Activated T-cell treated with anti-CD3 and anti-CD28 coated beads for 4 hours (primary cell): ENCODE data around the gene ARHGAP29.

Experiments used
- DNase-seq: peaks from one replicate; pipeline ENCODE4 v3.0.0-alpha.2; 2020

Gene ARHGAP29

DNA sequence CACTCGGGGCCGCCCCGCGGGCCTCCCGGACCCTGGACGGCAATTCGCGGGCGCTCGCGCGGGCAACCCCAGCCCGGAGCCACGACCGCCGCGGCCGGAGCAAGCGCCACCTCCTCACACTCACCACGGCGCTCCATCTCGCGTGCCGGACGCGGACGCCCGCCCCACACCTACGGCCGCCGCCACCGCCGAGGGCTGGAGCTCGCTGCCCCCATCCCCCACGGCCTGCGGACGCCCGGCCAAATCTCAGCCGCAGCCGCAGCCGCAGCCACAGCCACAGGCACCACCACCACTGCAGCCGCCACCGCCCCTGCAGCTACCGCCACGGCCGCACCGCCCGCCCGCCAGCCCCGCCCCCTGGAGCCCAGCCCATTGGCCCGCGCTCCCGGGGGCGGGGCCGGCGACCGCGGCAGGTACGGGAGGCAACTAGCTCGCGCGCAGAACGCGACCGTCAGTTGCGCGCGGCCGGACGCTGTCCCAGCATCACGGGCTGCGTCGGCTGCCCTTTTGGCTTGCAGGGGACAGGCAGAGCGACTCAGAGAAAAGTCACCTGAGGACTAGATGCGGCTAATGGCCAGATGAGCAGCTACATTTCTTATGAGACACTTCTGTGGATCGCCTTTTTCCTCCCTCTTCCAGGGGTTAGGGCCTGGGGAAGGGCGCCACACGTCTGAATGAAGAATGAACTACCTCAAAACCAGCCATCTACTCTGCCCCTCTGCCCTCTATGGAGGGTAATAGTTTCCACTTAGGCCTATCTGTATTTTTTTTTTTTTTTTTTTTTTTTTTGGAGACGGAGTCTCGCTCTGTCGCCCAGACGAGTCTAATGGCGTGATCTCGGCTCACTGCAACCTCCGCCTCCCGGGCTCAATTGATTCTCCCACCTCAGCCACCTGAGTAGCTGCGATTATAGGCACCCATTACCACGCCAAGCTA lies at the start of gene ARHGAP29:
Gene ARHGAP29, minus strand, starts transcription at position 294 of the 936 bp plus-strand sequence. CDS start 5,973 bp downstream, outside the sequence.
- peak; percentile 19 for DNase-seq

DNA sequence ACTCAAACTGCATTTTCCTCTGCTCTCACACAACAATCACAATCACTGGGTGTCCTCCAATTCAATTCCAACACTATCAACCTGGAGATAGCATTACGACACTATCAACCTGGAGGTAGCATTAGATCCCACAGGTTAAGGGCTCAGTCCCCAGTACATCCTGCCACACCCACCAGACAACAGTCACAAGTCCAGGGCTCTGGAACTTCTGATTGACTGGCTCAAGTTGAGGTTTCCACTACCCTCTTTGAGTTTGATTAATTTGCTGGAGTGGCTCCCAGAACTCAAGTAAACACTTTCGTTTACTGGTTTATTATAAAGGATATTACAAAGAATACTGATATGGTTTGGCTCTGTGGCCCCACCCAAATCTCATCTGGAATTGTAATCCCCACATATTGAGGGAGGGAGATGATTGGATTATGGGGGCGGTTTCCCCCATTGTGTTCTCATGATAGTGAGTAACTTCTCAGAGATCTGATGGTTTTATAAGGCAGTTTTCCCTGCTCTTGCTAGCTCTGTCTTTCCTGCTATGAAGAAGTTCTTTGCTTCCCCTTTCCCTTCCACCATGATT lies 49.6 kb upstream of the ARHGAP29 start:
- no peak for DNase-seq

DNA sequence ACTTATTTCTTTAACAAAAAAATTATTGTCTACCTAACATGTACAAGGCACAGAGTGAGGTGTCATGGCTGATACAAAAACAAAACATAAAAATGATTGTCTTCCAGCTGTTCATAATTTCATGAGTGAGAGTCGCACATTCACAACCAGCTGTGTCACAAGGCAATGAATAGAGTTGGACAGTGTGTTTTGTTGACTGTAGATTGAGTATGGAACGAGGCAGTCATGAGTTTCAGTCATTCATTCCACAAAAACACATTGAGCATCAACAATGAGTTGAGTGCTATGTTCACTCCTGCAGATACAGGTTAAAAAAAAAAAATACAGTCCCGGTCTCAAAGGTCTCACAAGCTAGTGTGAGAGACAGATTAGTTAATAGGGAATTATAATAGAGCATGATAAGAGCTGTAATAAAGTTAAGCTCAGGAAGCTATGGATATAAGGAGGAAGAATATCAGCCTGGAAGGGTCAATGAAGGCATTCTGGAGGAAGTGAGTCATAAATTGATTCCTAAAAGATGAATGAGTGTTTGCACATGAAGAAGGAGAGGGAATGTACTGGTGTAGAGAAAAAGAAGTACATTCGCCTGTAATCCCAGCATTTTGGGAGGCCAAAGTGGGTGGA lies 47.8 kb upstream of the ARHGAP29 start:
- DNase-seq: no peak

DNA sequence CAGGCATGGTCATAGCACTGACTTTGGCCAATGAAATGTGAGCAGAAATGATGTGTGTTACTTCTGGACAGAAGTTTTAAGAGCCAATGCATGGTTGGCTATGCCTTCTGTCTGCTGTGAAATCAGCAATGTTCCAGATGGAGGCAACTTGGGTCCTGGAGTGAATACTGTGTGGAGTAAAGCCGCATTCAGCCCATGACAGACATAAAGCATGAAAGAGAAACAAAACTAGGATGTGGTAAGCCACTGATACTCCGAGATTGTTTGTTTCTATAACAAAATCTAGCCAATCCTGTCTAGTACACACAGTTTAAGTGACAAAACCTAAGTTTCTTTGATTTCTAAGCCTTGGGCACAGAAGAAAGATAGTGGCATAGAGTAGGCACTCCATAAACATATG lies 47.1 kb upstream of the ARHGAP29 start:
- no peak for DNase-seq

- no peak for DNase-seq
These were observed 46.1 kb upstream of the ARHGAP29 start for GRCh38 chr1:94283462-94283861.

- no peak for DNase-seq
These were observed 44.8 kb upstream of the ARHGAP29 start for GRCh38 chr1:94282143-94282711.

GRCh38 chr1:94281361-94282142 lies 44.2 kb upstream of the ARHGAP29 start:
- no peak for DNase-seq

DNA sequence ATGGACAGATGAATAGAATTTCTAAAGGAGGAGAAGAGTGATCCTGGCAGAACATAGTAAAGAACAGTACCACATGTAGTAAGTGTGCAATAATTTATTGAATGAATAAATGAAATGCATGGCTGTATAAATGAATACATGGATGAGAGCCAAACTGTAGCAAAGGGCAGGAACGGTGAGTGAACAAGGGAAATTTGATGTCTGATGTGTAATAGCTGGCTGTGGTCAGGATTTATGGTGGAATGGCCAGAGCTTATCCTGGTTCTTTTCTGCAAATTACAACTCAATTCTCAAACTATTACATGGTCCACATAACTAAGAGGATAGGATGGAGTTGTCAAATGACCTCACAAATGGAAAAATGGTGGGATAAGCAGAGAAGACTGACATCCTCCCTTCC lies 43.2 kb upstream of the ARHGAP29 start:
- no peak for DNase-seq

DNA sequence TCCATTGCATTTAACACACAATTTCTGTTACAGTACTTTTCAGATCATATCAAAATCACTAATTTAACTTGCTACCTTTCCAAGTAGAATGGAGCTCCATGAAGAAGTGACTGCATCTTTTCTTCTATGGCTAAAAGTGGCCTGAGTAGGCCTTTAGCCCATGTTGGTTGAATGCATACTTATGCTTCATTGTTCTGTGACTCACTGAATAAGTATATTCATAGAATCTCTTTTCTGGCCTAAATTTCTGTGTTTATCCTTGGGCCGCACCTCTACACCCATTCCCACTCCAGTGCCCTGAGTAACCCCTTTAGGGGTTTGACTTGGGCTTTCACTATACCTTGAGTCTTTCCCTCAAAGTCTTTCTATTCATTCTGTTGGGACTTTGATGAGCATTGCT lies 42.1 kb upstream of the ARHGAP29 start:
- no peak for DNase-seq

- no peak for DNase-seq
These were observed 41.7 kb upstream of the ARHGAP29 start for GRCh38 chr1:94279038-94279437.

DNA sequence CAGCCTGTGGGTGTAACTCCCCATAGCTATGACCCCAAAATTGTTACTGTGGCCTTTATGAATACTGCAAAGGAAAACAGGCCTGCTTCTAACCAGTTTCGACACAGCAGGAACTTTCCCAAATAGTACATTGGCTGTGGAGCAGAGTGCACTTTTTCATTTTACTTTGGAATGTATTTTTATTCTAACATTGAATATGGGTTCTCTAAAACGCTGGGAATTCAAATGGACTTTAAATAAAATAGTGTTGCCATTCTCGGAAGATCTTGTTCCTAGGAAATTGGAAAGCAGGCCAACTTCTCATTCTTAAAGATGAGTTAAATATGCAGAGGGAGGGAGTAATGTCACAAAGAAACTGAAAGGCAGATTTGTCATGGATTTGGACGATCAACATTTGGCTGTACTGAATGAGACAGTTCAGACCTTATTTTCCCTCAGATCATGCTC lies 39.6 kb upstream of the ARHGAP29 start:
- DNase-seq: no peak

GRCh38 chr1:94275083-94275482 lies 37.7 kb upstream of the ARHGAP29 start:
- DNase-seq: no peak

- no peak for DNase-seq
These were observed 37.2 kb upstream of the ARHGAP29 start for GRCh38 chr1:94274561-94274960.

DNA sequence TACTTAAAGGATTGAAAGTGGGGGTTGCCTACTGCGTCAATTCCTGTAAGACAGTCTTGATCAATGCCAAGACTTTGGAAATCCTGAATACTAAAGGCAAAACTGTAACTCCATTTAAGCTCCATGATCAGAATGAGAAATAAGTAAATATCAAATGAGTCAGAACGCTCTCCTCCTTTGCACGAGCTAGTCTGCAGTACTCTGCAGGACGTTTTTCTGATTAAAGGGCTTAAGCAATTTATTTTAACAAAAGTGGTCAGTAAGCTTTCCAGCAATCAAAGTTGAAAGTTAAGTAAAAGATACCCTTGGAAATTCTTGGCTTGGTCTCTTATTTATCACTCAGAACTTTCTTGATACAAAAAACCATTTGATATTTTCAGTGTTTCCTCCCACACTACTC lies 35.7 kb upstream of the ARHGAP29 start:
- DNase-seq: no peak

- DNase-seq: no peak
These were observed 35.0 kb upstream of the ARHGAP29 start for GRCh38 chr1:94272388-94272787.

DNA sequence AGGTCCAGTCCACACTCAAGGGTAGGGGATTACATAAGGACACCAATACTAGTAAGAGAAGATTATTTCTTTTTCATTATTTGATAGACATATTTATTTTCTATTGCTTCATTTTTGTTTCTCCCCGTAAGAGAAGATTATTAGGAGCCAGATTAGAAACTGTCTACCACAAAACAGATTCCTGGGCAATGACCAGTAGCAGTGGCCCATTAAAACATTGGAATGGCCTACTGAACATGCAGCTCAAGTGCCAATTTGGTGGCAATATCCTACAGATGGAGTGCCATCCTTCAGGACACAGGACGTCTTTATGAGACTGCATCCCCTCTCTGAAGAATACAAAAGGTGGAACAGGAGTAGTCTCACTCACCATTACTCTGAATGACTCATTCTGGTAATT lies 34.0 kb upstream of the ARHGAP29 start:
- no peak for DNase-seq

GRCh38 chr1:94270801-94271203 lies 33.4 kb upstream of the ARHGAP29 start:
- DNase-seq: no peak

GRCh38 chr1:94269921-94270320 lies 32.5 kb upstream of the ARHGAP29 start:
- no peak for DNase-seq

- no peak for DNase-seq
These were observed 28.5 kb upstream of the ARHGAP29 start for GRCh38 chr1:94265906-94266305.

- no peak for DNase-seq
These were observed 27.6 kb upstream of the ARHGAP29 start for GRCh38 chr1:94265011-94265422.

GRCh38 chr1:94260635-94261387 lies 23.4 kb upstream of the ARHGAP29 start:
- no peak for DNase-seq
